NCI-H2227 (cell line): Measurements from ENCODE around the gene NKX2-1.
"Not testable (repeated sequence)": the region's sequence is repeated elsewhere in the genome, so short reads cannot be mapped to it uniquely, and the experiment has no call there.

Experiments
- DNase-seq: peaks from one replicate; lab custom pipeline; 2025; ENCODE audit not compliant: unreplicated experiment; lab: John Stamatoyannopoulos, UW

NKX2-1 gene

GRCh38 chr14:36505892-36506731 lies 13.9 kb downstream of the NKX2-1 start:
- DNase-seq, result peak; percentile 44

- peak; percentile 65 for DNase-seq
These were observed 14.7 kb downstream of the NKX2-1 start for GRCh38 chr14:36505181-36505815.

GRCh38 chr14:36504771-36505175 lies 15.3 kb downstream of the NKX2-1 start:
- no peak for DNase-seq

- DNase-seq, result no peak
These were observed 16.0 kb downstream of the NKX2-1 start for GRCh38 chr14:36503771-36504741.

- DNase-seq, result peak; percentile 81
These were observed 17.2 kb downstream of the NKX2-1 start for GRCh38 chr14:36502558-36503508.

GRCh38 chr14:36498938-36499337 lies 21.1 kb downstream of the NKX2-1 start:
- no peak for DNase-seq

GRCh38 chr14:36496346-36496745 lies 23.7 kb downstream of the NKX2-1 start:
- DNase-seq, result no peak

GRCh38 chr14:36495666-36496065 lies 24.4 kb downstream of the NKX2-1 start:
- DNase-seq, result no peak

- no peak for DNase-seq
These were observed 26.3 kb downstream of the NKX2-1 start for GRCh38 chr14:36493761-36494160.

GRCh38 chr14:36485773-36486172 lies 34.3 kb downstream of the NKX2-1 start:
- DNase-seq, result no peak

GRCh38 chr14:36479344-36479743 lies 40.7 kb downstream of the NKX2-1 start:
- DNase-seq, result no peak

- DNase-seq, result no peak
These were observed 41.2 kb downstream of the NKX2-1 start for GRCh38 chr14:36478782-36479181.

- no peak for DNase-seq
These were observed 42.8 kb downstream of the NKX2-1 start for GRCh38 chr14:36477266-36477665.

GRCh38 chr14:36476061-36476460 lies 44.0 kb downstream of the NKX2-1 start:
- not testable (repeated sequence) for DNase-seq

GRCh38 chr14:36474593-36474992 lies 45.4 kb downstream of the NKX2-1 start:
- no peak for DNase-seq

- no peak for DNase-seq
These were observed 48.6 kb downstream of the NKX2-1 start for GRCh38 chr14:36471431-36471830.

- DNase-seq, result no peak
These were observed 52.7 kb downstream of the NKX2-1 start for GRCh38 chr14:36467332-36467731.
